Heart left ventricle (tissue), 16 donors: ENCODE results near the gene TSC2. TPM values are rescaled to one million over a fixed set of nuclear protein-coding genes. Genes with fewer than 3 reads are reported as not detected.
A peak's percentile ranks its signal among the peaks of the same experiment; 100 is the strongest.
"Not testable (repeated sequence)": the region's sequence is repeated elsewhere in the genome, so short reads cannot be mapped to it uniquely, and the experiment has no call there.

Source experiments
- ATAC-seq, 4 donors: fragments of 200-7000 bp; cut with Tn5 transposase; one replicate each; pipeline ENCODE4 v1.9.1; 2020 to 2022; ENCODE audit warnings: moderate library complexity in 4 of 4, mild to moderate bottlenecking in 3 of 4, moderate number of reproducible peaks in 1 of 4
- DNase-seq, 5 donors: peaks; one replicate each; pipeline ENCODE4 v3.0.0-alpha.2; 2020
- H3K27ac ChIP-seq, 12 donors: fragments of 200-600 bp; sonication (generic) in 4 of 12; one replicate each; pipeline versions ENCODE4 v1.5.0 to v1.8.0; 2016 to 2022; ENCODE audit warnings: mild to moderate bottlenecking in 2 of 12
- H3K27me3 ChIP-seq, 9 donors: fragments of 200-600 bp; sonication (generic) in 2 of 9; one replicate each; pipeline versions ENCODE4 v1.5.1 to v1.8.0; 2016 to 2022; ENCODE audit warnings: mild to moderate bottlenecking in 3 of 9
- H3K36me3 ChIP-seq, 9 donors: fragments of 200-600 bp; sonication (generic) in 2 of 9; one replicate each; pipeline versions ENCODE4 v1.5.0 to v1.8.0; 2018 to 2022; ENCODE audit warnings: mild to moderate bottlenecking in 2 of 9
- H3K4me1 ChIP-seq, 12 donors: fragments of 200-600 bp; sonication (generic) in 4 of 12; one replicate each; pipeline versions ENCODE4 v1.5.0 to v1.8.0; 2016 to 2022; ENCODE audit warnings: mild to moderate bottlenecking in 3 of 12
- H3K4me3 ChIP-seq, 12 donors: fragments of 200-600 bp; sonication (generic) in 4 of 12; one replicate each; pipeline versions ENCODE4 v1.5.0 to v1.8.0; 2017 to 2022; ENCODE audit warnings: mild to moderate bottlenecking in 9 of 12, moderate library complexity in 4 of 12
- H3K9me3 ChIP-seq, 12 donors: fragments of 200-600 bp; sonication (generic) in 4 of 12; one replicate each; pipeline versions ENCODE4 v1.5.0 to v1.8.0; 2016 to 2022; ENCODE audit warnings: mild to moderate bottlenecking in 1 of 12
- WGBS, 4 donors: extraction: QIAGEN DNeasy Blood & Tissue Kit in 2 of 4; methylation state at CpG; one replicate each; pipeline versions ENCODE4 v1.1.5 to v1.1.7; 2013 to 2018; 5-methylcytosine and 5-hydroxymethylcytosine counted together
- intact Hi-C, 10 donors: fragments of 100-400 bp; cut with DNase I; formaldehyde crosslinking; loops; one replicate each; pipeline versions ENCODE4 v1.11.1 to v1.14.2; 2022
- polyA plus RNA-seq, 2 donors: library from polyadenylated mRNA; stranded (reverse); fragments of 200-250 nt; gene quantifications; one replicate each; pipeline ENCODE4 v1.2.3, GENCODE V29; 2013
- total RNA-seq, 9 donors: library from RNA; depleted of rRNA in 2 of 9; stranded (reverse); fragments of >200 nt in 2 of 9; fragmentation: NEBNext Ultra II Directional in 3 of 9; extraction: Animal tissue kit (Norgen Biotek cat#: 25700) in 3 of 9; gene quantifications; one replicate each; pipeline versions ENCODE4 v1.1.0 to v1.2.4, GENCODE V29; 2016 to 2023
- donor health status: ischemic (EF 13 %, LVEDD 7.1; RV severe dilation, severe dysfunction).
- donor health status: healthy with polysubstance abuse.
- donor health status: DM: no; HTN: yes; CAD: no.
- donor health status: DM: no; HTN: no; CAD: no.
- donor health status: ischemic (EF 25% LVEDD 6.9; RV normal size, moderate dysfunction).
- donor health status: ischemic (EF 25% LVEDD 5.7; RV mildly dilated, moderate dysfunction).
- donor health status: healthy.
- donor health status: DM: yes; HTN: yes; CAD: no.
- donor health status: ischemic (EF 35%, LVEDD 5.7; RV mildly dilated, moderate dysfunction).
- donor health status: nonischemic (EF 11% LVEDD 7.7; RV severe dilation, severe dysfunction).
- donor health status: DM: yes; HTN: yes; CAD: no.
- donor health status: PGD.
- donor health status: ischemic (EF 29% LVEDD 5.4; RV normal size, mild dysfunction).
- donor health status: nonischemic (EF 23%, LVEDD 6.1; RV moderate dilation, normal function).

Gene TSC2
- total and polyA plus RNA-seq, 11 donors: 33.3 to 94.5 (median 67.7) TPM

- peaks cover 0 to 87% (median 69%) of the 10 kb centered on the region in 9 donors for H3K36me3 ChIP-seq
- H3K9me3 ChIP-seq, H3K4me3 ChIP-seq, H3K27me3 ChIP-seq, DNase-seq, intact Hi-C loops, H3K27ac ChIP-seq, H3K4me1 ChIP-seq: not testable (repeated sequence)
- ATAC-seq: peak; percentile 11 to 64 (median 50)
- 88 to 95% (median 90%) methylated on average over 10 to 43 of the region's 43 CpGs for WGBS, 4 donors
These were observed 62.7 kb downstream of the TSC2 start for GRCh38 chr16:2110332-2111008.

DNA sequence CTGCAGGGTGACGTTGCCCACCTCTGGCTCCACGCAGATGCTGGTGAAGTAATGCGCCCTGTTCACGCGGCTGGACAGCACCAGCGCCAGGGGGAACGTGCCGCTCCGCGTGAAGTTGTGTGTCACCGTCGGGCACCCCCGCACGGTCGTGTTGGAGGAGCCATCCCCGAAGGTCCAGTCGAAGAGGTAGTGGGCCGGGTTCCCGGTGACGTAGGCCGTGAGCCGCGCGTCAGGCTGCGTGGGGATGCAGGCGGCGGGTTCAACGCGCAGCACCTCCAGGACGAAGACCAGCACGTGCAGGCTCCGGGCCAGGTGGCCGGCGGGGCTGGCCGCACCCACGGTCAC lies 63.2 kb downstream of the TSC2 start:
- H3K4me1 ChIP-seq, H3K9me3 ChIP-seq, intact Hi-C loops, H3K4me3 ChIP-seq, H3K27me3 ChIP-seq, DNase-seq, H3K27ac ChIP-seq: not testable (repeated sequence)
- 96 to 99% (median 97%) methylated on average over 24 to 36 of the region's 36 CpGs for WGBS, 4 donors
- peaks cover 0 to 81% (median 64%) of the 10 kb centered on the region in 9 donors for H3K36me3 ChIP-seq
- ATAC-seq: peak in 1 of 4 donors; percentile 9

DNA sequence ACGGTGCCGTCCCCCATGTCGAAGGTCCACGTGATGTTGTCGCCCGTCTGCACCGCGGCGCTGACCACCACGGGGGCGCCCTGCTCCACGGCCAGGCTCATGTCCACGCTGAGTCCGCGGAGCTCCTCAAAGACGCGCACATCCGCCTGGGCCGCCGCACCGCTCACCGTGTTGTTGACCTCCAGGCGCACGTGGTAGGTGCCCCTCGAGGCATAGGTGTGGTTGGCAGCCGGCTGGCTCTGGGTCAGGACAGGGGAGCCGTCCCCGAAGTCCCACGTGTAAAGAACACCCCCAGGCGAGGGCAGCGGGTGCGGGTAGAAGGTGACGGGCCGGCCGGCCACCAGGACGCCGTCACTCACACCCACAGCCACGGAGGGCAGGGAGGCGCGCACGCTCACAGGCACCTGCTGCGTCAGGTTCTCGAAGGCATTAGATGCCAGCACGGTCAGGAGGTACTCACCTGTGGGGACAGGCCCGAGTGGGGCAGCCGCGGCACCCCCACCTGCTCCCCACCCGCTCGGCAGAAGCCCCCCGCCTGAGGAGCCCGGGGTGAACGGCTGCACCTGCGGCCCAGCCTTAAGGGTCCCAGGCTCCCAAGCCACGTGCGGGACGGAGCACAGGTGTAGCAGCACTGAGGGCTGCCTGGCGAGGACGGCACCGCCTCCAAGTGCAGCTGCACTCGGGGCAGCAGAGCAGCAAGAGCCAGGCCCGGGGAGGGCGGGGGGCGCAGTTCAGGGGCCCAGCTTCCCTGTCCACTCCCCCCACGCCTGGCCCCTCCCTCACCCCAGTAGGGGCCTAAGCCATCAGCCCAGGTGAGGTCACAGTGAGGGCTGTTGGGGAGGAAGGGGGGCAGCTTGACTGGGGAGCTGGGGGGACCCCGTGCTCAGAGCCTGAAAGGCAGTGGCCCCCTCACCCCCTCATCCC lies 63.9 kb downstream of the TSC2 start:
- H3K9me3 ChIP-seq, H3K27ac ChIP-seq, intact Hi-C loops, DNase-seq, H3K4me3 ChIP-seq, H3K27me3 ChIP-seq, H3K4me1 ChIP-seq: not testable (repeated sequence)
- 88 to 96% (median 95%) methylated on average over 19 to 65 of the region's 65 CpGs for WGBS, 4 donors
- ATAC-seq: peak in 2 of 4 donors; percentile 12 to 16
- peaks cover 0 to 76% (median 59%) of the 10 kb centered on the region in 9 donors for H3K36me3 ChIP-seq

GRCh38 chr16:2112539-2113106 lies 64.8 kb downstream of the TSC2 start:
- H3K4me1 ChIP-seq: peaks cover 0 to 12% (median 6%) of the 10 kb centered on the region in 12 donors
- intact Hi-C loops, H3K27me3 ChIP-seq, H3K27ac ChIP-seq, H3K9me3 ChIP-seq, ATAC-seq, H3K4me3 ChIP-seq: not testable (repeated sequence)
- DNase-seq: peak in 1 of 5 donors; percentile 25
- H3K36me3 ChIP-seq: peaks cover 0 to 72% (median 55%) of the 10 kb centered on the region in 9 donors
- 83 to 89% (median 87%) methylated on average over 14 to 30 of the region's 30 CpGs for WGBS, 4 donors

GRCh38 chr16:2114225-2114624 lies 66.4 kb downstream of the TSC2 start:
- H3K27me3 ChIP-seq, ATAC-seq, H3K27ac ChIP-seq, H3K4me3 ChIP-seq, H3K9me3 ChIP-seq, intact Hi-C loops: not testable (repeated sequence)
- Histone ChIP-seq H3K36me3 (peaks cover 0 to 56% (median 44%) of the 10 kb centered on the region in 9 donors), H3K4me1 (peaks cover 0 to 15% (median 6%) of the 10 kb centered on the region in 12 donors)
- 95 to 97% (median 96%) methylated on average over 18 to 26 of the region's 26 CpGs for WGBS, 4 donors
- DNase-seq: peak in 1 of 5 donors; percentile 54

GRCh38 chr16:2114885-2115590 lies 67.3 kb downstream of the TSC2 start:
- intact Hi-C loops, H3K27me3 ChIP-seq, ATAC-seq, H3K9me3 ChIP-seq, H3K4me3 ChIP-seq, H3K27ac ChIP-seq: not testable (repeated sequence)
- WGBS, 4 donors: 76 to 84% (median 82%) methylated on average over 25 to 33 of the region's 34 CpGs
- peak in 1 of 5 donors; percentile 31 for DNase-seq
- Histone ChIP-seq H3K36me3 (peaks cover 0 to 48% (median 39%) of the 10 kb centered on the region in 9 donors), H3K4me1 (peaks cover 0 to 15% (median 6%) of the 10 kb centered on the region in 12 donors)
